B cell (primary cell): ENCODE measurements around the gene PTPRQ. TPM values are rescaled to one million over a fixed set of nuclear protein-coding genes. Genes with fewer than 3 reads are reported as not detected.

Source experiments
- ATAC-seq: fragments of 200-7000 bp; cut with Tn5 transposase; one replicate; pipeline ENCODE4 v1.10.0; 2021; ENCODE audit warnings: low read depth, mild to moderate bottlenecking, moderate number of reproducible peaks, moderate library complexity
- CTCF ChIA-PET: fragments of 350-600 bp; sonication (Branson Sonifier 250); formaldehyde crosslinking; loops from one replicate; lab custom pipeline; 2021; ENCODE audit warnings: antibody characterized with exemption, inconsistent platforms; lab: Charles Lee
- POLR2A ChIA-PET: fragments of 350-600 bp; sonication (Branson Sonifier 250); formaldehyde crosslinking; loops from one replicate; lab custom pipeline; 2021; ENCODE audit warnings: antibody characterized with exemption; lab: Charles Lee
- DNase-seq: peaks from one replicate; pipeline ENCODE4 v3.0.0; 2013
- H2AFZ ChIP-seq: 2 replicates; pipeline ENCODE4 v1.6.1; 2012; ENCODE audit warnings: mild to moderate bottlenecking, low read depth, low read length; ENCODE audit not compliant: insufficient read depth, poor library complexity, severe bottlenecking
- H3K27ac ChIP-seq, 2 donors: 1 replicate in 1 of 2; 2 replicates in 1 of 2; pipeline ENCODE4 v1.5.1; 2012 to 2013; ENCODE audit warnings: low read length in 2 of 2, mild to moderate bottlenecking in 2 of 2, moderate library complexity in 1 of 2
- H3K27me3 ChIP-seq, 4 experiments: fragments of 200-600 bp in 1 of 4; sonication (generic) in 1 of 4; replicated peaks in 1 of 4; 1 replicate in 2 of 4; 2 replicates in 2 of 4; pipeline versions ENCODE4 v1.6.1 to v1.7.0; 2013 to 2016; ENCODE audit warnings: low read length in 3 of 4, mild to moderate bottlenecking in 2 of 4, mixed read lengths in 1 of 4, moderate library complexity in 1 of 4; ENCODE audit not compliant: insufficient read depth in 4 of 4, control insufficient read depth in 3 of 4; ENCODE audit errors: control extremely low read depth in 1 of 4
- H3K36me3 ChIP-seq, 2 experiments: replicated peaks in 1 of 2; 1 replicate in 1 of 2; 2 replicates in 1 of 2; pipeline versions ENCODE4 v1.6.1 to v1.7.1; 2013; ENCODE audit warnings: low read length in 1 of 2; ENCODE audit not compliant: insufficient read depth in 2 of 2, control insufficient read depth in 1 of 2; ENCODE audit errors: control extremely low read depth in 1 of 2, extremely low read depth in 1 of 2
- H3K4me1 ChIP-seq, 2 donors: fragments of 200-600 bp in 1 of 2; sonication (generic) in 1 of 2; 1 replicate in 1 of 2; 2 replicates in 1 of 2; pipeline versions ENCODE4 v1.5.1 to v1.6.1; 2013 to 2017; ENCODE audit warnings: low read length in 2 of 2; ENCODE audit not compliant: control insufficient read depth in 2 of 2, insufficient read depth in 2 of 2
- H3K4me2 ChIP-seq: replicated peaks from 2 replicates; pipeline ENCODE3; 2012; ENCODE audit warnings: mild to moderate bottlenecking, low read depth, low read length; ENCODE audit not compliant: poor library complexity, severe bottlenecking
- H3K4me3 ChIP-seq, 5 experiments: fragments of 200-600 bp in 1 of 5; sonication (generic) in 1 of 5; 1 replicate in 3 of 5; 2 replicates in 2 of 5; pipeline versions ENCODE4 v1.5.1 to v1.7.0; 2011 to 2016; ENCODE audit warnings: low read length in 4 of 5, mild to moderate bottlenecking in 4 of 5, low read depth in 2 of 5, control low read depth in 1 of 5, moderate library complexity in 1 of 5; ENCODE audit not compliant: insufficient read depth in 1 of 5; ENCODE audit errors: control extremely low read depth in 1 of 5, extremely low read depth in 1 of 5
- H3K79me2 ChIP-seq: fragments of 200-600 bp; sonication (generic); one replicate; pipeline ENCODE4 v1.6.0; 2016; ENCODE audit warnings: low read length; ENCODE audit not compliant: control insufficient read depth, insufficient read depth
- H3K9ac ChIP-seq: fragments of 200-600 bp; sonication (generic); 2 replicates; pipeline ENCODE4 v1.6.1; 2017; ENCODE audit warnings: mild to moderate bottlenecking, low read length, moderate library complexity
- H3K9me3 ChIP-seq, 3 donors: one replicate each; pipeline versions ENCODE4 v1.6.1 to v1.7.1; 2013; ENCODE audit warnings: low read length in 2 of 3; ENCODE audit not compliant: control insufficient read depth in 2 of 3, insufficient read depth in 1 of 3; ENCODE audit errors: control extremely low read depth in 1 of 3
- H4K20me1 ChIP-seq: 2 replicates; pipeline ENCODE4 v1.6.0; 2012; ENCODE audit warnings: mild to moderate bottlenecking, low read length; ENCODE audit not compliant: insufficient read depth, control insufficient read depth, poor library complexity, severe bottlenecking
- H3K27ac Mint-ChIP-seq: one replicate; pipeline ENCODE4 v1.8.0; 2021; ENCODE audit warnings: mixed read lengths
- H3K27me3 Mint-ChIP-seq: one replicate; pipeline ENCODE4 v1.8.0; 2021; ENCODE audit warnings: mixed read lengths
- H3K4me1 Mint-ChIP-seq: one replicate; pipeline ENCODE4 v1.8.0; 2021; ENCODE audit warnings: mixed read lengths
- H3K4me3 Mint-ChIP-seq: one replicate; pipeline ENCODE4 v1.8.0; 2021; ENCODE audit warnings: mixed read lengths
- H3K9me3 Mint-ChIP-seq: one replicate; pipeline ENCODE4 v1.8.0; 2022; ENCODE audit warnings: mixed read lengths; ENCODE audit not compliant: insufficient read depth
- CTCF ChIP-seq: fragments of 200-600 bp; IDR thresholded peaks from one replicate; pipeline ENCODE4 v1.8.0; 2022; ENCODE audit warnings: antibody characterized with exemption, mild to moderate bottlenecking
- EZH2 ChIP-seq: IDR thresholded peaks from 2 replicates; pipeline ENCODE4 v1.6.1; 2012; ENCODE audit warnings: borderline replicate concordance, low read depth, mild to moderate bottlenecking, moderate library complexity, low read length; ENCODE audit not compliant: insufficient read depth, poor library complexity, severe bottlenecking
- WGBS: methylation state at CpG from one replicate; pipeline ENCODE4 v1.1.5; 2013; ENCODE audit warnings: missing lambda C conversion rate; ENCODE audit not compliant: insufficient coverage; 5-methylcytosine and 5-hydroxymethylcytosine counted together
- intact Hi-C: fragments of 100-400 bp; cut with micrococcal nuclease; formaldehyde crosslinking; loops from one replicate; pipeline ENCODE4 v1.10.0; 2022
- polyA plus RNA-seq: library from polyadenylated mRNA; depleted of rRNA; stranded (reverse); fragments of >200 nt; gene quantifications from 2 replicates; pipeline ENCODE4 v1.2.3, GENCODE V29; 2012
- total RNA-seq, 2 donors: library from RNA; stranded (reverse); fragments of 120-200 nt in 1 of 2; gene quantifications; 1 replicate in 1 of 2; 2 replicates in 1 of 2; pipeline versions ENCODE4 v1.2.3 to v1.2.4, GENCODE V29; 2013 to 2022

Gene PTPRQ
- total and polyA plus RNA-seq, 2 donors (not counting 1 experiment from before 2014, with no cell fraction given): not detected

GRCh38 chr12:80513211-80513610 is 69.2 kb downstream of the PTPRQ start:
- H3K9ac ChIP-seq: no peak overlapping the region
- H3K27me3 Mint-ChIP-seq: no peaks in the 10 kb centered on the region
- no peak for DNase-seq
- CTCF ChIA-PET: no interaction called here
- no peak overlapping the region for H3K4me2 ChIP-seq
- H3K27ac Mint-ChIP-seq: no peak overlapping the region
- no peak overlapping the region for H2AFZ ChIP-seq
- intact Hi-C loops: no loop called here
- H3K9me3 Mint-ChIP-seq: peaks cover 4% of the 10 kb centered on the region
- 42% methylated on average over 17 of the region's 18 CpGs for WGBS
- H3K27me3 ChIP-seq: no peaks in the 10 kb centered on the region
- no peaks in the 10 kb centered on the region for H3K79me2 ChIP-seq
- H4K20me1 ChIP-seq: no peaks in the 10 kb centered on the region
- H3K27ac ChIP-seq: no peak overlapping the region
- no peaks in the 10 kb centered on the region for H3K4me1 Mint-ChIP-seq
- TF ChIP-seq CTCF (no peak), EZH2 (no peak)
- ATAC-seq: no peak
- no peak overlapping the region for H3K4me3 Mint-ChIP-seq
- no peak overlapping the region for H3K4me3 ChIP-seq
- POLR2A ChIA-PET: no interaction called here
- H3K4me1 ChIP-seq: no peaks in the 10 kb centered on the region
- H3K36me3 ChIP-seq: no peaks in the 10 kb centered on the region
- H3K9me3 ChIP-seq: peaks cover 0 to 10% (median 0%) of the 10 kb centered on the region in 3 donors

- Histone ChIP-seq H3K27ac (no peak overlapping the region), H3K36me3 (no peaks in the 10 kb centered on the region), H3K27me3 (no peaks in the 10 kb centered on the region), H3K9ac (no peak overlapping the region), H2AFZ (no peak overlapping the region), H3K9me3 (peaks cover 0 to 9% (median 0%) of the 10 kb centered on the region in 3 donors), H3K4me1 (no peaks in the 10 kb centered on the region), H3K4me2 (no peak overlapping the region), H3K4me3 (no peak overlapping the region), H4K20me1 (no peaks in the 10 kb centered on the region), H3K79me2 (no peaks in the 10 kb centered on the region)
- ATAC-seq: no peak
- POLR2A ChIA-PET: no interaction called here
- no peak for TF ChIP-seq CTCF
- TF ChIP-seq EZH2: no peak
- no peak for DNase-seq
- Mint-ChIP-seq H3K9me3 (peaks cover 4% of the 10 kb centered on the region), H3K4me1 (no peaks in the 10 kb centered on the region), H3K4me3 (no peak overlapping the region), H3K27me3 (no peaks in the 10 kb centered on the region), H3K27ac (no peak overlapping the region)
- WGBS: 100% methylated on average over 1 of the region's 2 CpGs
- intact Hi-C loops: no loop called here
- CTCF ChIA-PET: no interaction called here
Observed at GRCh38 chr12:80517655-80518054, 73.6 kb downstream of the PTPRQ start.
